Activated CD4-positive, alpha-beta T cell treated with anti-CD3 and anti-CD28 coated beads, Interleukin-2, amount 10 ng/mL, durations not matched to agents 24 days and 14 days (primary cell): ENCODE results near the gene ISLR. TPM values are rescaled to one million over a fixed set of nuclear protein-coding genes. Genes with fewer than 3 reads are reported as not detected.
"Not testable (repeated sequence)": the region's sequence is repeated elsewhere in the genome, so short reads cannot be mapped to it uniquely, and the experiment has no call there.

Experiments used
- DNase-seq: peaks from one replicate; pipeline ENCODE4 v3.0.0; 2022
- H3K27ac Mint-ChIP-seq: one replicate; pipeline ENCODE4 v1.8.0; 2022; ENCODE audit warnings: mild to moderate bottlenecking, mixed read lengths
- H3K27me3 Mint-ChIP-seq: one replicate; pipeline ENCODE4 v1.8.0; 2022; ENCODE audit warnings: mixed read lengths
- H3K36me3 Mint-ChIP-seq: one replicate; pipeline ENCODE4 v1.8.0; 2022; ENCODE audit warnings: low read depth, mild to moderate bottlenecking, mixed read lengths
- H3K4me1 Mint-ChIP-seq: one replicate; pipeline ENCODE4 v1.8.0; 2021; ENCODE audit warnings: mixed read lengths
- H3K4me3 Mint-ChIP-seq: one replicate; pipeline ENCODE4 v1.8.0; 2022; ENCODE audit warnings: mild to moderate bottlenecking, moderate library complexity, mixed read lengths
- H3K9me3 Mint-ChIP-seq: one replicate; pipeline ENCODE4 v1.8.0; 2021; ENCODE audit warnings: mixed read lengths
- intact Hi-C: fragments of 100-400 bp; cut with micrococcal nuclease; formaldehyde crosslinking; loops from one replicate; pipeline ENCODE4 v1.15.1; 2023
- total RNA-seq: library from RNA; stranded (reverse); gene quantifications from 2 replicates; pipeline ENCODE4 v1.2.3, GENCODE V29; 2022

The ISLR gene
- total RNA-seq, 1 donor from 2014 or later, result not detected

DNA sequence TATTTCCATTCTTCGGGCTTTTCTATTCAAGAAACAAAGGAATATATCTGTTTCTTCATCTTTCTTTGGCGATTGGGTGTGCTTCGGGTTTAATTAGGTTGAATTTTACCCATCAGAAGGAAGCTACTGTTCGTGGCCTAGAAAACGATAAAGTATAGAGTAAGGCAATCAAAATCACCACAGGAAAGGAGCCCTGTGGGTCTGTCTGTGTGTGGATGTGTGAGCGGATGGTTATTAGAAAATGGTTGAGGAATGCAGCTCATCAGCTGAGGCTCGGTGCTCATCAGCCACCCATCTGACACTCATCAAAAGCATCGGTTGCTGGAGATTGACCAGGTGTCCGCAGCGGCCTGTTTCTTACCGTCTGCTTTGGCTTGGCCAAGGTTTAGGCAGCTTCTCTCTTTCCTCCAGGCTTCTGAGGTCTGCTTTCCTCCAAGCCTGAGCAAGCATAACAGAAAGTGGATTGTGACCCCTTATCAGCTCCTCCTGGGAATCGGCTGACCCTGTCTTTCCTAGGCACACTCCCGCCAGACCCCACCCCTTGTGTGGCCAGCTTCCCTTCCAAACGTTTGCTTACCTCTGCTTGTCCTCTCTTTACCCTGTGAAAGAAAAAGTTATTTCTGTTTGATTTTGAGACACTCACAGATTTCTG lies 17.6 kb upstream of the ISLR start:
- no peaks in the 10 kb centered on the region for H3K36me3 Mint-ChIP-seq
- H3K4me1 Mint-ChIP-seq, result peaks cover 24% of the 10 kb centered on the region
- H3K27me3 Mint-ChIP-seq, result peaks cover 18% of the 10 kb centered on the region
- no peaks in the 10 kb centered on the region for H3K9me3 Mint-ChIP-seq
- no peak overlapping the region for H3K4me3 Mint-ChIP-seq
- H3K27ac Mint-ChIP-seq, result no peak overlapping the region
- intact Hi-C loops, result no loop called here
- DNase-seq, result no peak

DNA sequence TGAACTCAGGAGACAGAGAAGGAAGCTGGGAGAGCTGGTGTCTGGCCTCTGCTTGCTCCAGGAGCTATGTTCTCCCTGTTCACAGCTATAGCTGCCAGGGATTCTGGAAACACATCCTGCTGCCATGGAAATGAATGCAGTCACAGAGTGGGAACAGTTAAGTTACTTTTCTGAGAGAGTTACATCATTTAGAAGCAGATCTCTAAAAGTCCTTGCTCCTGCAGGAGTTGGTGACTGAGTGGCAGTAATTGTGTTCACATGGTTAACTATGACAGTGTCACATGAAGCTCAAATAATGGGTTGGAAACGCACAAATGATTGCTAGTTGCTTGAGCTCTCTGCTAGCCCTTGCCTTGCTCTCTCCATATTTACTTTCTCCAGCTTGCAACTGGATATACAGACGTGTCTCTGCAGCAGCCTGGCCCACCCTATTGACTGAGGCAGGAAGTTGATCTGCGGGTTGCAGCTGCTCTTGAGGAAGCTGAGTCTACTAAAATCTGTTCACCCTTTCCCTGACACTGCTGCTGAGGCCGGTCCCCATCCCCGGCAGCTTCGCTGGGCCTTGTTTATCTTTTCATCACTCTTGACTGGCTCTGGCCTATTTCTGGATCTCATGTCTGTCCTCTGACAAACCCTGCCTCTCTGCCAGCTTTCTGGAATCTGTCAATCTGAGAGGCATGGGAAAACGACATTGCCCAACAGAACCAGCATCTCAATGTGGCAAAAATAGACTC lies 16.7 kb upstream of the ISLR start:
- intact Hi-C loops, result no loop called here

DNA sequence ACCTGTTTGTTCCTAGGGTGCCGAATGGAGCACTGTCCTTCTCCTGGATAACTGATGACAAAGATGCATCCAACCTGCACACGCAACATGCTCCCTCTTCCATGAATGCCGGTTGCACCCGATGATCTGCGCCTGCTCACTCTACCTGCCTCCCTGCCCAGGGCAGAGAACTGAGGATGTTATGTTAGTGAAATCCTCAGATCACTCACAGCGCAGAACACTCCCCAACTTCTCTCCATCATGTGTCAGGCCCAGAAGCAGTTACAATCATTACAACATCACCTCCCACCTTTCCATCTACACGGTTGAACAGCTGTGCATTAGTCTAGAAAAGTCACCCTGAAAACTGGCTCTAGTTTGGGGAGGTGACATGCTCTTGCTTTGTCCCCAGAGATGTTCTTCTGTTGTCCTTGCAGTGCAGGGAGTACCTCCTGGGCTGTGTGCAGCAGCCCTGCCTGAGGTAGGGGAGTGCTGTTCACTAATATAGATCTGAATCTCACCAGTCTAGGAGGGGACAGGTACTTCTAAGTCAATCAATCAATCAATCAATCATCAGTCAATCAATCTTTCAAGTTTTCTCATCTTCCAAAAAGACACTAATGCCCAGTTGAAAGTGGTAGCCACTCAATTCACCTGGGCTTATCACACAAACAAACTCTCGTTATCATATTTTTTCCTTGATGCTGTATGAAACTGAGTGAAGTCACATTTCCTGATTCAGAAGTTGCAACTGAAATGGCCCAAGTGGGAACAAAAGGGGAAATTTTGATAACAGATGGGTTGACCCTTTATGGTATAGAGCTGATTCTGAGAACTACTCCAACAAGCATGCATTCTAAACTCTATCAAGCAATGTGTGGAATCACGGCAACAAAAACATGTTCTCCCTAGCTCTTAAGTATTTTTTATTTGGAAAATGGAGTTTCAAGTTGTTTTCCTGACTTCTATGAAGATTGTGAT lies 15.4 kb upstream of the ISLR start:
- intact Hi-C loops, result no loop called here
- no peak overlapping the region for H3K27ac Mint-ChIP-seq

More for the DNA sequence above, 16.7 kb upstream of the ISLR start:
- no peak overlapping the region for H3K4me3 Mint-ChIP-seq
- no peaks in the 10 kb centered on the region for H3K36me3 Mint-ChIP-seq
- no peak for DNase-seq
- peaks cover 24% of the 10 kb centered on the region for H3K4me1 Mint-ChIP-seq
- H3K27me3 Mint-ChIP-seq, result peaks cover 17% of the 10 kb centered on the region
- H3K9me3 Mint-ChIP-seq, result no peaks in the 10 kb centered on the region
- H3K27ac Mint-ChIP-seq, result no peak overlapping the region

DNA sequence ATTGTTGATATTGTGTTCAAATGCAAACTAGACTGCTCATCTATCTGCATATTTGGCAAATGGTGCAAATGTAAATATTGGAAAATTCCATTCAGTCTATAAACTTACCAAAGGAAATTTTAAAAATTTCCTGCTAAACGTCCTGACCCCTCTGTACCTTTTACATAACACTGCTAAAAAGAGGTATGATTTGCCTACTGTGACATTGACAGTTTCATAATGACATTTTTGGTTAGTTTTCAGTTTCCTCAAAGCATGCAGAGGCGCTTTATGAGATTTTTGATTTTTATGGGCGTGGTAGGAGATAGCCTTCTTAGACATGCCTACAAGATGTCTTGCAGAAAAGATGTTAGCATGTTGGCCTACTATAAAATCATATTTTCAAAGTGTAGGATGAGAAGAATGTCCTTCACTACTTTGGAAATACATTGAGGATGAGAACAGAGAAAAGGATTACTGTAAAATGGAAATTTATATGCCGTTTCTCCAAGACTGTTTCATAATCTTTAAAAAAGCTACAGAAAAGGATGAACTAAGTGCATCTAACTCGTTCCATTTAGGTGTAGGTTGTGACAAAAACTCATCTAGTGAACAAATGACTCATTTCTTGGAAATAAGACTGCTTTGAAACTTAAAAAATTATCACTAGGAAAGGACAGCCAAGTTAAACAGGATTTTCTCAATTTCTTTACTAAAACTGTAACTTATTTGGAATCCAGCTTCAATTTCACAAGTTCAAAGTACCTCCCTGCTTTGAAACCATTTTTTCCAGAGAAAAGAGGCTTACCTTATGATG lies 14.5 kb upstream of the ISLR start:
- DNase-seq, result no peak
- no peaks in the 10 kb centered on the region for H3K36me3 Mint-ChIP-seq
- intact Hi-C loops, result no loop called here
- H3K27me3 Mint-ChIP-seq, result peaks cover 17% of the 10 kb centered on the region
- peaks cover 24% of the 10 kb centered on the region for H3K4me1 Mint-ChIP-seq
- no peak overlapping the region for H3K4me3 Mint-ChIP-seq
- peak overlapping the region; percentile 12 for H3K27ac Mint-ChIP-seq
- H3K9me3 Mint-ChIP-seq, result no peaks in the 10 kb centered on the region

More for the DNA sequence above, 15.4 kb upstream of the ISLR start:
- peaks cover 16% of the 10 kb centered on the region for H3K27me3 Mint-ChIP-seq
- H3K9me3 Mint-ChIP-seq, result no peaks in the 10 kb centered on the region
- no peaks in the 10 kb centered on the region for H3K36me3 Mint-ChIP-seq
- H3K4me1 Mint-ChIP-seq, result peaks cover 24% of the 10 kb centered on the region
- no peak for DNase-seq
- no peak overlapping the region for H3K4me3 Mint-ChIP-seq

DNA sequence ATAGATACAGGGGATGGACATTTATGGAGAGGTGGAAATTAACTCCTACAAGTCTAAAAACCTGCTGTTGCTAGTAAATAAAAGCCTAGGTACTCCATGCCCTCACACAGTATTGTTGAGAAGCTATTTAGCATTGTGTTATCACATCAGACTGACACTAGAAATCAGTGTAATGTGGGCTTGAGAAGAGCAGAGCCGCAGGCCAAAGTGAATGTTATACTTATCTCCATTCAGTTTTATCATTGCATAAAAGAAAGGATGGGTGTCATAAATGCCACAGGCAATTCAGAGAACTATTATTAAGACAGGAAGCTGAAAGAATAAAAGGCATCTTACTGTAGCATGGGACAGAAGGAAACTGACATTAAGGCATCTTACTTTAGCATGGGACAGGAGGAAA lies 13.7 kb upstream of the ISLR start:
- Mint-ChIP-seq H3K9me3 (no peaks in the 10 kb centered on the region), H3K27ac (no peak overlapping the region), H3K27me3 (peaks cover 19% of the 10 kb centered on the region), H3K36me3 (no peaks in the 10 kb centered on the region), H3K4me3 (no peak overlapping the region), H3K4me1 (peaks cover 24% of the 10 kb centered on the region)
- intact Hi-C loops, result no loop called here
- DNase-seq, result no peak

DNA sequence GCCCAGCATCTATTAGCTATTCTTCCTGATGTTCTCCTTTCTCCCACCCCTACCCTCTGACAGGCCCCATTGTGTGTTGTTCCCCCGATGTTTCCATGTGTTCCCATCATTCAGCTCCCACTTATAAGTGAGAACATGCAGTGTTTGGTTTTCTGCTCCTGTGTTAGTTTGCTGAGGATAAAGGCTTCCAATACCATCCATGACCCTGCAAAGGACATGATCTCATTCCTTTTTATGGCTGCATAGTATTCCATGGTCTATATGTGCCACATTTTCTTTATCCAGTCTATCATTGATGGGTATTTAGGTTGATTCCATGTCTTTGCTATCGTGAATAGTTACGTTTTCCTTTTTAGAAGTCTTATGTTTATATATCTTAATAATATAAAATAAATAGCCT lies 13.1 kb upstream of the ISLR start:
- H3K4me3 Mint-ChIP-seq, intact Hi-C loops, H3K9me3 Mint-ChIP-seq, H3K36me3 Mint-ChIP-seq, DNase-seq, H3K27ac Mint-ChIP-seq: not testable (repeated sequence)
- Mint-ChIP-seq H3K4me1 (peaks cover 24% of the 10 kb centered on the region), H3K27me3 (peaks cover 19% of the 10 kb centered on the region)

DNA sequence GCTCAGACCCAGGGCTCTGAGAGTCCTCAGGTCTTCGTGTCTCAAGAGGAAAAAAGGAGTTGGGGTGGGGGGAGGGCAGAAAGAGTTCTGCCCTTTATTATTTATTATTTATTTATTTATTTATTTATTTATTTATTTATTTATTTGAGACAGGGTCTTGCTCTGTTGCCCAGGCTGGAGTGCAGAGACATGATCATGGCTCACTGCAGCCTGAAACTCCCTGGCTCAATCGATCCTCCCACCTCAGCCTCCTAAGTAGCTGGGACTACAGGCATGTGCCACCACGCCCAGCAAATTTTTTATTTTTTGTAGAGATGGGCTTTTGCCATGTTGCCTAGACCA lies 11.3 kb upstream of the ISLR start:
- H3K4me3 Mint-ChIP-seq, DNase-seq, intact Hi-C loops, H3K27ac Mint-ChIP-seq, H3K36me3 Mint-ChIP-seq, H3K9me3 Mint-ChIP-seq: not testable (repeated sequence)
- H3K27me3 Mint-ChIP-seq, result peaks cover 18% of the 10 kb centered on the region
- peaks cover 20% of the 10 kb centered on the region for H3K4me1 Mint-ChIP-seq

DNA sequence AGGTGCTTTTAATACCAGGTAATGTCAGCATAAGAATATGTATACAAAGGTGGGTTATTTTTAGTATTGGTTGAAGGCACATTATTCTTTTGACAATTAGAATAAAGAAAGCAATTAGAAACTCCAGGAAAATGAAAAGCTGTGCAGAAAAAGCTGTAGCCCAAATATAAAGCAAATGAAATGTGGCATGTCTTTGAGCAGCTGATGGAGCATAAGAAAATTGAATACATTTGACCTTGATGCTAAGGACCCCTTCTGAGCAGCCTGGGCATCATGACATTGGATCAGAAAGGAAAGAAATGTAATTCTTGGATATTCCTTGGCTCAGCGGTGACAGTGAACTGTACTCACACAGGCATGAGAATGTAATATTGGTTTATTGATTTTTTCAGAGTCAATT lies 8.0 kb upstream of the ISLR start:
- peaks cover 18% of the 10 kb centered on the region for H3K27me3 Mint-ChIP-seq
- H3K27ac Mint-ChIP-seq, result no peak overlapping the region
- no peaks in the 10 kb centered on the region for H3K4me1 Mint-ChIP-seq
- no peak for DNase-seq
- no peaks in the 10 kb centered on the region for H3K36me3 Mint-ChIP-seq
- intact Hi-C loops, result no loop called here
- no peak overlapping the region for H3K4me3 Mint-ChIP-seq
- H3K9me3 Mint-ChIP-seq, result no peaks in the 10 kb centered on the region

DNA sequence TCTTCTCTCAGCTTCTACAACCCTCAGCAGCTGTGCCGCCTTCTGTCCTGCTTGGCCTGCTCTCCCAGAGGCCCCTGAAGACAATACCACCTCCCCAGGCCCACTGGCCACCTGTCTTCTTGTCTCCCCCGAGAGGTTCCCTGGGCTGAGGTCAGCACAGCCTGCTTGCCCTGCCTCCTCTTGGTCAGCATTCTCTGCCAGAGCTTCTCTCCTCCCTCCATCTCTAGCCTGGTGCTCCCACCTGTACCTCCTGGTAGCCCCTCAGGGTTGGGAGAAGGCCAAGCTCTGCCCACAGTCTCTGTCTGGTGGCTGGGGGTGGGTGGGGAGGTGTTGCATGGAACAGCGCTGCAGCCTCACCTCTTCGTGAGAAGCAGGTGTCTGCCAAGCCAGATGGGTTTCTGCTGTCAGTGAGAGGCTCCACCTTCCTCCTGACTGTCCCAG lies 5.6 kb upstream of the ISLR start:
- intact Hi-C loops, result no loop called here
- H3K27me3 Mint-ChIP-seq, result peaks cover 15% of the 10 kb centered on the region
- H3K27ac Mint-ChIP-seq, result no peak overlapping the region
- H3K4me1 Mint-ChIP-seq, result no peaks in the 10 kb centered on the region
- H3K36me3 Mint-ChIP-seq, result no peaks in the 10 kb centered on the region
- H3K4me3 Mint-ChIP-seq, result no peak overlapping the region
- H3K9me3 Mint-ChIP-seq, result no peaks in the 10 kb centered on the region
- no peak for DNase-seq

DNA sequence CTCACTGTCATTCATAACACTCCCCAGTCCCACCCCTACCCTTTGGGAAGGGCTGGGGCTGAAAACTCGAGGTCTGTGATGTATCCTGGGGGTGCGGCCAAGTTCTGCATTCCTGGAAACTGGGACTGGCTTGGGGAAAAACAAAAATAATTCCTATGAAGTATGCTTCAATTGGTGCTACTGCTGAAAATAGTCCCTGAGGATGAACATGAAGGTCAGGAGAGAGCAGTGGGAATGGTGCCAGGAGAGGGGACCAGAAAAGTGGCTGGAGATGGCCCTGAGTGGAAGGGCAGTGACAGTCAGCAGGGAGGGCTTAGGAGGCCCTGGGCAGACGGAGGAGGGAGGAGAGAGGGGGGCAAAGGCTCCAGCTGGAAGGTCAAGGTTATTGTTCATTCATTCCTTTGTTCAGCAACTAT lies 4.8 kb upstream of the ISLR start:
- no peak overlapping the region for H3K4me3 Mint-ChIP-seq
- no peaks in the 10 kb centered on the region for H3K9me3 Mint-ChIP-seq
- intact Hi-C loops, result no loop called here
- no peaks in the 10 kb centered on the region for H3K4me1 Mint-ChIP-seq
- H3K27ac Mint-ChIP-seq, result no peak overlapping the region
- H3K27me3 Mint-ChIP-seq, result peaks cover 13% of the 10 kb centered on the region
- H3K36me3 Mint-ChIP-seq, result no peaks in the 10 kb centered on the region
- no peak for DNase-seq

DNA sequence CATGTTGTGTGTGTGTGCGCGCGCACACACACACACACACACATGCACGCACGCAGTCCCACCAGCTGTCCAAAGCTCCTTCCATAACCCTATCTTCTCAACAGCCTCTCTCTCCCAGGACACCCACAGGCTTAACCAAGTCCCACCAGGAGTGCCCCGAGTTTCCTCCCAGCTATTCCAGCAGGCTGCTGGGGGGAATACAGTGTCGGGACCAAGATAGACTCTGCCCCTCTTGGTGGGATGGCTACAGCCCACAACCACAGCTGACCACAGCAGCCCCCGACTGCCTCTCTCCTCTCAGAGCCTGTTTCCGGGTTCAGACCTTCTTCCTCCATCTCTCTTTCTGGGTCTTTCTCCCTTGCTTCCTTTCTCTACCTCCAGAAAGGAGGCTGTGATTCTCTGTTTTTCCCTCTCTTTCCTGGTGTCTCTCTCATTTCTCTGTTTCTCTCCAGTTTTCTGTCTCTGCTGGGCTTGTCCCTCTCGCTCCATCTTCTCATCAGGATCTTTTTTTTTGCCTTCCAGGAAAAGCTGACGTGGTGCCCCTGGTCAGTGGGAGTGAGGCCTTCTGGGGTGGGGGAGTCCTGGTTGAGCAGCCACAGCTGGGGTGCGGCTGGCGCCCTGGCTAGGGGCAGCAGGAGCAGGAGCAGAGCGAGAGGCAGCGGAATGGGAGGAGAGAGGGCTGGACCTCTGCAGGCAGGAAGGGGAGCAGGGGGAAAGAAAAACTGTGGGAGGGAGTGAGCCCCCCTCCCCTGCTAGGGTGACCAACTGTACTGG lies 3.3 kb upstream of the ISLR start:
- H3K36me3 Mint-ChIP-seq, result no peaks in the 10 kb centered on the region
- intact Hi-C loops, result no loop called here
- peaks cover 4% of the 10 kb centered on the region for H3K27me3 Mint-ChIP-seq
- no peak overlapping the region for H3K4me3 Mint-ChIP-seq
- H3K9me3 Mint-ChIP-seq, result no peaks in the 10 kb centered on the region
- no peak overlapping the region for H3K27ac Mint-ChIP-seq
- no peaks in the 10 kb centered on the region for H3K4me1 Mint-ChIP-seq
- no peak for DNase-seq

DNA sequence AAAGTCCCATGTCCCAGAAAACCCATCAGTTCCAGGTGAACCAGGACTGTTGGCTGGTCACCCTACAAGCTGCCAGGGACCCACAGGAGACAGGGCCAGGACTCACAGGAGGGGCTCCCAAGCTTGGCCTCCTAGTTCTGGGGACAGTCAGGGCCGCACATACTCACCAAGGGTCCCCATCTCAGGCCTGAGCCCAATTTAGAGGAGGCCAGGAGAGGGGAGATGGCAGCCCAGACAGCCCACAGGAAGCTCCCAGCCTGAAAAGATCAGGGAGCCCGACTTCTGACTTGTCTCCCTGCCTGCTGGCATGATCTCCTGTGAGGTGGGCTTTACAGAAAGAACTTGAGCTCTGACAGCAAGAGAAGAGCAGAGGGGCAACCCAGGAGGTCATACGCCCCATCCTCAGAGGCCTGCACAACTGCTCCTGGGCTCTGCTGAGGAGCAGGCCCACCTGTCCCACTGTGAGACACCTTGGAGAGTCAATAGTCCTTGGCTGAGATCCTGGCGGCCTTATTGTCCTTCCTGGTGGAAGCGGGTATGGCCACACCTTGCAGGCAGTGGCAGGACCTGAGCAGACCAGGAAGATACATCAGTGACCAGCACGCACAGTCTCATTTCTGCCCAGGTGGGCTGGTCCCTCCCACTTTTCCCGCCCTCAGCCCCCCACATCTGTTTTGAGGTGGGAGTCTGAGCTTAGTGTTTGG lies 2.5 kb upstream of the ISLR start:
- no peak overlapping the region for H3K27ac Mint-ChIP-seq
- H3K36me3 Mint-ChIP-seq, result no peaks in the 10 kb centered on the region
- no peaks in the 10 kb centered on the region for H3K9me3 Mint-ChIP-seq
- no peak for DNase-seq
- intact Hi-C loops, result no loop called here
- H3K27me3 Mint-ChIP-seq, result no peaks in the 10 kb centered on the region
- H3K4me1 Mint-ChIP-seq, result no peaks in the 10 kb centered on the region
- no peak overlapping the region for H3K4me3 Mint-ChIP-seq
